T-helper 22 cell (primary cell): ENCODE results near the gene ALDH6A1.
A peak's percentile ranks its signal among the peaks of the same experiment; 100 is the strongest.

Source experiments
- DNase-seq: peaks from one replicate; pipeline ENCODE4 v3.0.0-alpha.2; 2020; ENCODE audit warnings: low read depth

The ALDH6A1 gene

DNA sequence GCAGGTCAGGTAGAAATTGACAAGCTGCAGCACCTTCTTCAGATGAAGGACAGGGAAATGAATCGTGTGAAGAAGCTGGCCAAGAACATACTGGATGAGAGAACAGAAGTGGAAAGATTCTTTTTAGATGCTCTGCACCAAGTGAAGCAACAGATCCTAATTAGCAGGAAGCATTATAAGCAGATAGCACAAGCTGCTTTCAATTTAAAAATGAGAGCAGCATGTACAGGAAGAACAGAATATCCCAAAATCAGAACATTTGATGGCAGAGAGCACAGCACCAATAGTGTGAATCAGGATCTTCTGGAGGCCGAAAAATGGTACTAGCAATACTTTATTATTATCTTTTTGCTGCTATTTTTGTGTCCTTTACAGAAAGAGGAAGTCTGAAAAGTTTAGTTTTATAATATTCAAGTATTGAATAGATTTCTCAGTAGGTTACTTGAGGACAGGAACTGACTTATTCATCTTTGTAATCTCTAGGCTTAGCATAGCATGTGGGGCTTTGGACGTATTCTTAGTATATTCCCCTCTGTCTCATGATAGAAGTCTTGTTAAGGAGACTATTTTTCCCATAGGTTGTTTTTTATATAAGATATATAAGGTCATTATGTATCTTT, 34.3 kb downstream of the ALDH6A1 start:
- no peak for DNase-seq

DNA sequence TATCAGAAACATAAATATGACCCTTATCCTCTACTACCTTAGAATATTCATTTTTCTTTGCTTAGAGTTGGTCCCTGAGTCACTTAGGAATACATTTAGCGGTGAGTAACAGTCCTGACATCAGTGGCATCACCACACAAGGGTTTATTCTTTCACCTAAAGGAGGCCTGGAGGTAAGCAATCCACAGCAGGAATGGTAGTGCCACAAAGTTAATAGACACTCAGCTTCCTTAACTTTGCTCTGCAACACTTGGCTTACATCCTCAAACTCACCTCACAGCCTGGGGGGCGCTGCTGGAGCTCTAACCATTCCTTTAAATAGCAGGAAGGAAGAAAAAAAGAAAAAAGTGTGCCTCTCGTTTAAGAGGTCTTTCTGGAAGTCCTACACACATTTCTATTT, 36.0 kb downstream of the ALDH6A1 start:
- DNase-seq: no peak

DNA sequence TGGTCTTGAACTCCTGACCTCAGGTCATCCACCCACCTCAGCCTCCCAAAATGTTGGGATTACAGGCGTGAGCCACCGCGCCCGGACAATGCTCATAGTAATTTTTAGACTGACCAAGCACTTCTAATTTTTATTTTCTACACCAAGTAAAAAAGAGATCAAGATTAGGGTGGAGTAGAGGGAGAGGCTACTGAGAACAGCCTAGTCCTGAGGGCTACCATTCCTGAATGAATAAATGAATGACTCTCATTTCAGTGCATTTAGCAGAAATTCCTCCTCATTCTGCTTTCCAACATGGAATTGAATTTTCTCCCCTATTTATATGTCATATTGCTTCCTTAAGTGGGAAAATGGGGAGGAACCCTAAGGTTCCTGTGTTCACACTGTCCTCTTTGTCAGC, 38.7 kb downstream of the ALDH6A1 start:
- DNase-seq: no peak

DNA sequence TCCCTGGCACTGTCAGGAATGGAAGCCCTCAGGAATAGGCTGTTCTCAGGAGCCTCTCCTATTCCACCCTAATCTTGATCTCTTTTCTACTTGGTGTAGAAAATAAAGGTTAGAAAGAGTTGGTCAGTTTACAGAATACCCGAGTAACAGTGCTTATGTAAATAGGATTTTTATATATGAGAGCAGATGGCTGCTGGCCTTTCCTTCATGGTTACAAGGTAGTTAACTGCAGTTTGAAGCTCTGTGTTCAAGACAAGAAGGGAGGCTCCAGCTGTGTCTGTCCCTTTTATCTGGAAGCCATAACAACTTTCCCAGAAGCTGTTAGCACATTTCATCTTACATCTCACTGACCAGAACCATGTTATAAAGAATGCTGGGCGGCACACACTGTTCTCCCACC, 42.0 kb downstream of the ALDH6A1 start:
- no peak for DNase-seq

DNA sequence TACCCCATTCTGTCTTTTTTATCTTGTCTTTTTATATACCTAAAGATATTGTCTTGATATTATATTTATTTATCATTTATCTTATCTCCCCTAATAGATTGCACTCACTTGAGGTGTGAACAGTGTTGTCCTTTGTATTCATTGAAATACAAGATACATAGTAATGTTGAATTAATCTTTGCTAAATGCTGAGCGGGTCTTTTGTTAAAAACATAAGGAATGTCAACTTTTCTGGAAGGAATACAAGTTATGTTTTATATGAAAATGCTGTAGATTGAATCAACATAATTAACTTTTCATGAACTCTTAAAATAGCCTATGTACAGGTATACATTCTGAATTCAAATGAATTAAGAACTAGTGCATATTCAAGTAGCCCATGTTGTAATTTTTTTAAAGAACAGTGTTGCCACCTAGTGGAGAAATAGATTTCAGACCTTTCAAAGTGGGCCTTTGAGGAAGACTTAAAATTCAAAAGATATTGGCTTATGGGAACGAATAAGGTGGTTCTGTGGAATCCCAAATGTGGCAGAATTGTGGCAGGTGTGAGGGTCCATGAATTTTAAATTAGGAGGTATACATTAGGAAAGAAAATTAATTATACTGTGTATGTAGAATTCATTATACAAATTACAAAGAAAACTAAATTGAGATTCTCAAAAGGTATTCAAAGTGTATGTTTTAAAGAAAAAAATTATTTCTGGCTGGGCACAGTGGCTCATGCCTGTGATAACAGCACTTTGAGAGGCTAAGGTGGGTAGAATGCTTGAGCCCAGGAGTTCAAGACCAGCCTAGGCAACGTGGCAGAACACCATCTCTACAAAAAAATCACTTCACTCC, 46.0 kb downstream of the ALDH6A1 start:
- DNase-seq: no peak

DNA sequence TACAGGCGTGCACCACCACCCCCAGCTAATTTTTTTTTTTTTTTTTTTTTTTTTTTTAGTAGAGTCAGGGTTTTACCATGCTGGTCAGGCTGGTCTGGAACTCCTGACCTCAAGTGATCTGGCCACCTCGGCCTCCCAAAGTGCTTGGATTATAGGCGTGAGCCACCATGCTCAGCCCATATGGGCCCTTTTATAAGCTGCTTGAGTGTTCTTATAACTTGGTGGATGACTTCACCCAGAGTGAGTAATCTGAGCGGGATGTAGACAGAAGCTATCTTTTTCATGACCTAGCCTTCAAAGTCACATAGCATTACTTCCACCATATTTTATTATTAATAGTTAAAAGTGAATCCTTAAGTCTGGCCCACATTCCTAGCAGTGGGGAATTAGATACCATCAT, 48.7 kb downstream of the ALDH6A1 start:
- no peak for DNase-seq

DNA sequence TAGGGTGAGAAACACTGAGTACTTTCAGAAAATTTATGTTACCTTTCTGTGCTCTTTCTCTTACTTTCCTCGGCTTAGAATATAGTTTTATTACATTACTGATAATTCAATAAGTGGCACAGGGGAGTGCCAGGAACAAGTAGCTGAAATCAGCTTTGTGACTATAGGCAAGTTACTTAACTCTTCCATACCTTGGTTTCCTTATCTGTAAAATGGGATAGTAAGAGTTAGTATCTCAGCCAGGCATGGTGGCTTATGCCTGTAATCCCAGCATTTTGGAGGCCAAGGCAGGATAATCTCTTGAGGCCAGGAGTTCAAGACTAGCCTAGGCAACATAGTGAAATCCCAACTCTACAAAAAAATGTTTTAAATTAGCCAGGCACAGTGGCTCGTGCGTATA, 49.7 kb downstream of the ALDH6A1 start:
- DNase-seq: no peak

DNA sequence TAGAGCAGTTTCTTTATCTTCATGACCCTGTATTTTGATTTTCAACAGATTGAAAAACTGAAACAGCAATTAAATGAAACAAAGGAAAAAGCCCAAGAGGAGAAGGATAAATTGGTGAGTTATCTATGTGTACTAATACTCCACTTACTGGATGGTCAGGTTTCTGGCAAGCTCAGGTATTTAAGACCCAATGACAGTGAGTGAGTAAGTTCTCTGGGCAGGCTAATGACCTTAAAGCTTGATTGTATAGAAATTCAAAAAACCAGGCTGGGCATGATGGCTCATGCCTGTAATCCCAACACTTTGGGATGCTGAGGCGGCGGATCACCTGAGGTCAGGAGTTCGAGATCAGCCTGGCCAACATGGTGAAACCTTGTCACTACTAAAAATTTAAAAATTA, 55.1 kb downstream of the ALDH6A1 start:
- no peak for DNase-seq

DNA sequence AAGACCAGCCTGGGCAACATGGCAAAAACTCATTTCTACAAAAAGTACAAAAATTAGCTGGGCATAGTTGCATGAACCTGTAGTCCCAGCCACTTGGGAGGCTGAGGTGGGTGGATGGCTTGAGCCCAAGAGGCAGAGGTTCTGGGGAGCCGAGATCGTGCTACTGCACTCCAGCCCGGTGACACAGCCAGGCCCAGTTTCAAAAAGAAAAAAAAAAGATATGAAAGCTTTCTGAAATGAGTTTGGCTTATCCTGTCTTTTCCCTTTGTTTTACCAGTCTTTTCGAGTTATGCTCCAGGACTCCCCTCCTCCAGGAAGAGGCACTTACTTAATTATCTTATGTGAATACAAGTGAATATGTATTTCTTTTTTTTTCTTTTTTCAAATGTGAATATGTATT, 61.9 kb downstream of the ALDH6A1 start:
- no peak for DNase-seq

DNA sequence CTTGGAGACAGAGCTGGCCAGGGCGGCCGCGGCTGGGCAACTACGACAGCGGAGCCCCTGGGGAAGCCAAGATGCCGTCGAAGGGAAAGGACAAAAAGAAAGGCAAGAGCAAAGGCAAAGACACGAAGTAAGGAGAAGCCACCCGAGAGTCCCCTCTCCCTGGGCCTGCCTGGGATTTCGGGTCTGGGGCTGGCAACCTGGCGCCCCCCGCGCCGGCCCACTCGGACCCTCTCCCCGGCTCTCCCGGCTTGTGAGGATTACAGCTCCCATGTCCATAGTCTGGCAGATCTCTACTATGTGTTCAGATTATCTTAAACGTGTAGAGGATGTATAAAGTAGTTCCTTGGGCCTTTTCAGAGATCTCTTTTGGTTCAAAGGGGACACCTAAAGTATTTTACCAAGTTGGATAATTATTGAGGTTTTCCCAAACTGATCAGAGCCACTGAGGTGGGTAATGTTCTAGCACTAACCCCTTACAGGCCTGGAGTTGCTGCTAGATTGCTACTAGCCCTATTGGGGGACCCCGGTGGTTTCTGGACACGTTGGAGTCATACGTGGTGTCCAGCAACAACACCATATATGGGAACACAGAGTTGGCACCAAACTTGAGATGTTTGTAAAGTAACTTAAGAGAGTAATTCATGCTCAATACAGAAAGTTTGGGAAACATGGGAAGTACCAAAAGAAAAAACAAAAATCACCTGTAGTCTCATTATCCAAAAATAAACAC, 64.7 kb downstream of the ALDH6A1 start:
- DNase-seq: no peak

DNA sequence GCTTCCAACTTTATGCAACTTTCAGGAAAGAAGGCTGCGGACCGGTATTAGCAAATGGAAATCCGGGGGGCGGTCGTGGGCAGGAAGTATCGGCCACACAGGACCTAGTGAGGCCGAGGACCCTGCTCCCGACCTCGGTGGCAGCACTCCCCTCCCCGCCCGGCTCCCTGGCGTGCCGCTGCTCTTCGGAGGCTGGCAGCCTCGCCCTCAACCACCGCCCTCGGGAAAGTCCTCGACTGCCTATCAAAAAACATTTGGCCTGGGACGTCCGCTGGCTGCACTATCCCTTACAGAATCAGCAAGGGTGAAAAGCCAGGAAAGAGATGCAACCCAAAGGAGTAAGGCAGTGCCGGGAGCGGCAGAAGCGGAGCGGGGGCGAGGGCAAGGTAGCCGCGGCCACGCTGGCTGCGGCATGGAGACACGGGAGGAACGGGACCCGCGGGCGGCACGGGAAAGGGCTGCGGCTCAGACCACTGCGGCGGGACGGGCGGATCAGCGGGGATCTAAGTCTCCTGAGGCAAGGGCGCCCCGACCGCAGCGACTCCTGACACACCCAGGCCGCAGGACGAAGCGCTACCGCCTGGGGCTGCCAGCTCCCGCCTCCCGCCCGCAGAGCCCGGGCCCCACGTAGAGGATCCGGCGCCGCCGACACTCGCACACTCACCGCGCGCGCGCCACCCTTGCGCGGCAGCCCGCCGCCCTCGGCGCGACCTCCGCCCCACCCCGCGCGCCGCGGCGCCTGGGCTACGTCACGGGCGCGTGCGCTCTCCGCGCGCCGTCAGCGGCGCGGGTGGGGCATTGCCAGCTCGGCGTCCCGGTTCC, 65.5 kb downstream of the ALDH6A1 start, which contains the start of the genes BBOF1 and ENTPD5:
BBOF1 (plus strand) TSS at position 764 of the 822 bp plus-strand sequence. CDS start 130 bp downstream, outside the sequence.
ENTPD5 (minus strand) TSS at position 703 of the 822 bp plus-strand sequence. CDS start 31,186 bp downstream, outside the sequence.
- DNase-seq: peak; percentile 84

DNA sequence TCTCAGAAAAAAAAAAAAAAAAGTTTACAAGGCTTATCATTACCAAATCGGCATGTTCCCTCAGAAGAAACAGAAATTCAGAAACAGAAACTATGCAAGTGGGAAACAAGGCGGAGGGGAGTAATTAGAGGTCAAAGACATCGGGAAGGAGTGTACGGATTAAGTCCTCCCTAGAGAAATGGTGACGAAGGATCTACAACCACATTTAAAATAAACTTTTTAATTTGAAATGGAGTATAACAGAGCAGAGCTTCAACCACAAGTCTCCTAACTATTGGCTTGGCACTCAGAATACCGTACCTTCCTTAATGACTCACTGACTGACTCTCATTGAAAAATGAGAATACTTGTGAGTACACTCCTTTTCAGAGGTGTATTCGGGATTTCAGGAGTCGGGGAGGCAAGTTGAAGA, 66.1 kb downstream of the ALDH6A1 start:
- no peak for DNase-seq

DNA sequence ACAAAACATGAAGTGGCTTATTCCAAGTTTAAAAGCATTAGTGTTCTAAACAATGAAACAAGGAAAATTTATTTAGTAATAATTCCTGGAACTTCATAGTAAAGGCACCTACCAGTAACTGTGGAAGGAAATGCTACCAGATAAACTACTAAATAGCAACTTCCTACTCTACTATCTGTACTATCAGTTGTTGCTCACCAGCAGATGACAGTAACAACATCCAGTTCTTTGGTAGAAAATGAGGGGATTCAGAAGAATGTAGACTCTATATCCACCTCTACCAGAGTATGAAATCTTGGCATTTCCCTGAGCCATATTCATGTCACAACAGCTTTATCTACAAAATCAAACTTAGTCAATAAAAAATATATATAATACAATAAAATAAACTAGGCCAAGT, 68.3 kb downstream of the ALDH6A1 start:
- no peak for DNase-seq

DNA sequence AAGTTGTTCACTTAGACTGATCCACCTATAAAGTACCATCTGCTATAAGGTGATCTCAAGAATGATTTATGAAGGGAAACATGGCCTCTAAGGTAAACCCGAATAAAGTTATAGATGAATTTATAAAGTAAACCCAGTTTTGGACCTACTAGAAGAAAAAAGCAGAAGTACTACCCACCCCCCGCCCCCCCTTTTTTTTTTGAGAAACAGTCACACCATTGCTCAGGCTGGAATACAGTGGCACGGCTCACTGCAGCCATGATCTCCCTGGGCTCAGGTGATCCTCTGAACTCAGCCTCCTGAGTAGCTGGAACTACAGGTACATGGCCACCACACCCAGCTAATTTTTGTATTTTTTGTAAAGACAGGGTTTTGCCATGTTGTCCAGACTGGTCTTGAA, 69.1 kb downstream of the ALDH6A1 start:
- no peak for DNase-seq

DNA sequence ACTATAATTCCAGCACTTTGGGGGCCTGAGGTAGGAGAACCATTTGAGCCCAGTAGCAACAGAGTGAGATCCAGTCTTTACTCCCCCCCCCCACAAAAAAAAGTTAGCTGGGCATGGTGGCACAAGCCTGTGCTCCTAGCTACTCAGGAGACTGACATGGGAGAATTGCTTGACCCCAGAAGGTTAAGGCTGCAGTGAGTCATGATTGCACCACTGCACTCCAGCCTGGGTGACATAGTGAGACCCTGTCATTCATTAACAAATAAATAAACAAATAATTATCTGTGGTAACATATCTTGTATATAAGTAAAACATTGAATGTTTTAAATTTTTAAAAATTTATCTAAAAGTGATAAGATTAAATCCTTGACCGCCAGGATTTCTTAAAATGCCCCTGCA, 70.0 kb downstream of the ALDH6A1 start:
- DNase-seq: no peak

DNA sequence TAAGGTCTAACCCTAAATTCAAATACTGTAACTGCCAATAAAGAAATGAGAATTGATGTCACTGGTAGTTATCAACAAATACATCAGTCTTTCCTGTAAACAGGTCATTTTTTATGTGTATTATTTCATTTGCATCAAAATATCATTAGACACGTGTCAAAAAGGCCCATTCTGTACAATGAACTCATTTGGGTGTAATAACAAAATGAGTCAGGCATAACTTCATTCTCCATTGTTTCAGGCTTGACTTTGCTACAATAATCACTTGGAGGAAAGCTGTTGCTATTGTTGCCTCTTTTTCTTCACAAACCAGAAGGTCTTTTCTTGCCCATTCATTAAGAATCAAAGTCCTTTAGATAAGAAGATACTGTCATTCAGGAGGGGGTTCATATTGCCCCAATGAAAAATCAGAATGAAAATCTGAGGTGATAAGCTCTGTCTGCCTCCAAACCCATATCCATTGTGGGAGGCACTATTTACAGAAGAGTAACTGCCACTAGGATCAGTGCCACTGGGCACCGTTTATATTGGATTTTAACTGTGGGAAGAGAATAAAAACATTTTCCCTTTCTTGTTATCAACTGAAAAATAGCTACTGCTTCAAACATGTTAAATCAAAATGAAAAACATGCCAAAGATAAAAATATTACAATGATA, 75.3 kb downstream of the ALDH6A1 start:
- DNase-seq: no peak
